H1 (cell line): ENCODE results near the gene KDM1A. TPM values are rescaled to one million over a fixed set of nuclear protein-coding genes. Genes with fewer than 3 reads are reported as not detected.

Experiments
- CTCF ChIA-PET: fragments of 300-600 bp; sonication (Branson Sonifier 250); formaldehyde crosslinking; loops from one replicate; lab custom pipeline; 2021; ENCODE audit not compliant: partially characterized antibody; lab: Charles Lee
- POLR2A ChIA-PET: fragments of 300-600 bp; sonication (Branson Sonifier 250); formaldehyde crosslinking; loops from one replicate; lab custom pipeline; 2021; ENCODE audit warnings: inconsistent platforms; ENCODE audit not compliant: partially characterized antibody; lab: Charles Lee
- DNase-seq, 2 experiments: peaks; one replicate each; pipeline versions ENCODE4 v3.0.0 to v3.0.0-alpha.2; 2010 to 2022; ENCODE audit warnings: low spot score in 2 of 2, low read depth in 1 of 2, mixed read lengths in 1 of 2
- FAIRE-seq: peaks from 2 replicates; lab custom pipeline; 2011; peaks lifted over from hg19 to GRCh38; lab: Jason Lieb, UNC
- H2AFZ ChIP-seq: 2 replicates; pipeline ENCODE4 v1.8.1; 2012; ENCODE audit warnings: low read length, inconsistent platforms
- H2AK5ac ChIP-seq: 2 replicates; pipeline ENCODE4 v1.6.1; 2013; ENCODE audit warnings: low read depth, low read length
- H2BK120ac ChIP-seq: replicated peaks from 2 replicates; pipeline ENCODE3; 2013; ENCODE audit warnings: low read depth, low read length, inconsistent platforms
- H2BK12ac ChIP-seq: 2 replicates; pipeline ENCODE4 v1.6.1; 2013; ENCODE audit warnings: low read depth, low read length
- H2BK15ac ChIP-seq: 2 replicates; pipeline ENCODE4 v1.6.1; 2013; ENCODE audit warnings: low read length
- H2BK20ac ChIP-seq: 2 replicates; pipeline ENCODE4 v1.6.1; 2013; ENCODE audit warnings: low read length
- H2BK5ac ChIP-seq: 2 replicates; pipeline ENCODE4 v1.6.1; 2013; ENCODE audit warnings: low read depth, low read length
- H3K14ac ChIP-seq: 2 replicates; pipeline ENCODE4 v1.6.1; 2013; ENCODE audit warnings: inconsistent platforms; ENCODE audit not compliant: insufficient read length
- H3K18ac ChIP-seq: 2 replicates; pipeline ENCODE4 v1.6.1; 2013; ENCODE audit warnings: low read length; ENCODE audit errors: extremely low read depth
- H3K23ac ChIP-seq: 2 replicates; pipeline ENCODE4 v1.6.1; 2013; ENCODE audit warnings: inconsistent platforms; ENCODE audit not compliant: insufficient read length
- H3K23me2 ChIP-seq: 2 replicates; pipeline ENCODE4 v1.6.1; 2013; ENCODE audit warnings: low read depth, low read length
- H3K27ac ChIP-seq: 2 replicates; pipeline ENCODE4 v1.6.1; 2011; ENCODE audit warnings: low read depth, low read length, inconsistent platforms
- H3K27me3 ChIP-seq, 4 experiments: replicated peaks in 1 of 4; 1 replicate in 1 of 4; 2 replicates in 3 of 4; pipeline versions ENCODE4 v1.6.1 to v1.8.1; 2011 to 2013; ENCODE audit warnings: low read length in 3 of 4, mild to moderate bottlenecking in 3 of 4, inconsistent platforms in 2 of 4, mixed read lengths in 2 of 4, moderate library complexity in 1 of 4; ENCODE audit not compliant: control insufficient read depth in 3 of 4, insufficient read depth in 3 of 4; ENCODE audit errors: extremely low read depth in 1 of 4
- H3K36me3 ChIP-seq, 4 experiments: 2 replicates each; pipeline versions ENCODE4 v1.6.1 to v1.8.1; 2011 to 2013; ENCODE audit warnings: mild to moderate bottlenecking in 4 of 4, low read length in 3 of 4, moderate library complexity in 2 of 4, control low read depth in 1 of 4, inconsistent platforms in 1 of 4; ENCODE audit not compliant: insufficient read depth in 4 of 4, control insufficient read depth in 2 of 4
- H3K4ac ChIP-seq: replicated peaks from 2 replicates; pipeline ENCODE3; 2013; ENCODE audit warnings: low read length, low read depth, mixed read lengths, inconsistent platforms; ENCODE audit not compliant: insufficient read length
- H3K4me1 ChIP-seq, 4 experiments: replicated peaks in 1 of 4; 1 replicate in 1 of 4; 2 replicates in 3 of 4; pipeline versions ENCODE4 v1.6.1 to v1.8.1; 2011 to 2013; ENCODE audit warnings: low read length in 3 of 4, inconsistent platforms in 2 of 4, mixed read lengths in 1 of 4; ENCODE audit not compliant: insufficient read depth in 4 of 4, control insufficient read depth in 3 of 4
- H3K4me2 ChIP-seq, 2 experiments: 2 replicates each; pipeline versions ENCODE4 v1.6.1 to v1.8.1; 2011 to 2013; ENCODE audit warnings: low read depth in 2 of 2, low read length in 2 of 2, control low read depth in 1 of 2, inconsistent platforms in 1 of 2, mild to moderate bottlenecking in 1 of 2; ENCODE audit not compliant: insufficient read depth in 1 of 2
- H3K4me3 ChIP-seq, 4 experiments: fragments of 200-600, 300-600 bp in 1 of 4; sonication (generic), shearing (Covaris generic), sonication (Bioruptor Twin) in 1 of 4; 2 replicates each; pipeline versions ENCODE4 v1.5.1 to v1.8.1; 2011 to 2016; ENCODE audit warnings: low read length in 4 of 4, low read depth in 3 of 4, control low read depth in 2 of 4, inconsistent platforms in 2 of 4, mild to moderate bottlenecking in 2 of 4, mixed read lengths in 1 of 4, moderate library complexity in 1 of 4; ENCODE audit not compliant: insufficient read depth in 2 of 4; ENCODE audit errors: extremely low read depth in 1 of 4
- H3K56ac ChIP-seq: replicated peaks from 2 replicates; pipeline ENCODE3; 2013; ENCODE audit warnings: low read depth, mild to moderate bottlenecking, mixed read lengths, low read length, inconsistent platforms; ENCODE audit not compliant: insufficient read length
- H3K79me1 ChIP-seq: 2 replicates; pipeline ENCODE4 v1.6.1; 2013; ENCODE audit warnings: low read depth, low read length, control low read depth
- H3K79me2 ChIP-seq, 2 experiments: 2 replicates each; pipeline versions ENCODE4 v1.6.1 to v1.8.1; 2012 to 2013; ENCODE audit warnings: low read length in 2 of 2, mild to moderate bottlenecking in 2 of 2, inconsistent platforms in 1 of 2; ENCODE audit not compliant: insufficient read depth in 2 of 2, control insufficient read depth in 1 of 2
- H3K9ac ChIP-seq, 4 experiments: replicated peaks in 1 of 4; 1 replicate in 1 of 4; 2 replicates in 3 of 4; pipeline versions ENCODE4 v1.6.1 to v1.8.1; 2011 to 2013; ENCODE audit warnings: low read depth in 3 of 4, low read length in 3 of 4, control low read depth in 2 of 4, mild to moderate bottlenecking in 2 of 4, moderate library complexity in 2 of 4, inconsistent platforms in 1 of 4; ENCODE audit errors: extremely low read depth in 1 of 4
- H3K9me3 ChIP-seq, 2 experiments: 2 replicates each; pipeline versions ENCODE4 v1.6.1 to v1.8.1; 2012 to 2013; ENCODE audit warnings: mild to moderate bottlenecking in 2 of 2, moderate library complexity in 2 of 2, control low read depth in 1 of 2, inconsistent platforms in 1 of 2, low read depth in 1 of 2, low read length in 1 of 2, mixed read lengths in 1 of 2; ENCODE audit not compliant: insufficient read depth in 2 of 2
- H4K20me1 ChIP-seq, 2 experiments: replicated peaks in 1 of 2; 2 replicates each; pipeline versions ENCODE3 to v1.8.1; 2011 to 2013; ENCODE audit warnings: inconsistent platforms in 2 of 2, low read length in 2 of 2, mild to moderate bottlenecking in 1 of 2; ENCODE audit not compliant: insufficient read depth in 2 of 2, control insufficient read depth in 1 of 2
- H4K5ac ChIP-seq: 2 replicates; pipeline ENCODE4 v1.6.1; 2013; ENCODE audit warnings: low read length, low read depth, mixed read lengths, inconsistent platforms; ENCODE audit not compliant: insufficient read length
- H4K8ac ChIP-seq: 2 replicates; pipeline ENCODE4 v1.8.0; 2013; ENCODE audit warnings: mild to moderate bottlenecking, moderate library complexity, low read length, inconsistent platforms; ENCODE audit not compliant: insufficient read depth; ENCODE audit errors: extremely low read depth
- H4K91ac ChIP-seq: replicated peaks from 2 replicates; pipeline ENCODE3; 2013; ENCODE audit warnings: low read length, mixed read lengths, inconsistent platforms; ENCODE audit not compliant: insufficient read length
- EP300 ChIP-seq, 2 experiments: IDR thresholded peaks; 1 replicate in 1 of 2; 2 replicates in 1 of 2; pipeline ENCODE4 v1.6.1; 2011 to 2012; ENCODE audit warnings: low read depth in 2 of 2, low read length in 2 of 2, mild to moderate bottlenecking in 2 of 2, borderline replicate concordance in 1 of 2, inconsistent platforms in 1 of 2, moderate library complexity in 1 of 2
- TEAD4 ChIP-seq: IDR thresholded peaks from 2 replicates; pipeline ENCODE4 v1.6.1; 2012; ENCODE audit warnings: low read depth, low read length, inconsistent platforms, mixed read lengths
- WGBS, 2 experiments: shearing (Covaris generic) in 1 of 2; methylation state at CpG; one replicate each; pipeline versions ENCODE4 v1.1.6 to v1.1.7; 2013 to 2015; ENCODE audit warnings: low lambda C conversion rate in 2 of 2, mixed read lengths in 2 of 2, inconsistent platforms in 1 of 2, low coverage in 1 of 2, missing lambda C conversion rate in 1 of 2; ENCODE audit not compliant: insufficient replicate concordance in 2 of 2, insufficient coverage in 1 of 2, insufficient read length in 1 of 2; ENCODE audit errors: extremely low coverage in 1 of 2, missing lambda C conversion rate in 1 of 2; 5-methylcytosine and 5-hydroxymethylcytosine counted together
- polyA plus RNA-seq, 7 experiments: library from polyadenylated mRNA; depleted of rRNA in 3 of 7; stranded (reverse) in 5 of 7; unstranded in 2 of 7; fragments of >200 nt in 5 of 7; fragments of 200-250 nt in 2 of 7; gene quantifications; 1 replicate in 5 of 7; 2 replicates in 1 of 7; 4 replicates in 1 of 7; pipeline versions ENCODE4 v1.2.1 to v1.2.3, GENCODE V29; 2011 to 2013; ENCODE audit warnings: missing spikeins in 2 of 7, mixed read lengths in 2 of 7
- total RNA-seq: library from RNA; stranded (reverse); fragmentation: NEBNext Ultra II Directional; extraction: Animal tissue kit (Norgen Biotek cat#: 25700); gene quantifications from 2 replicates; pipeline ENCODE4 v1.2.1, GENCODE V29; 2021

Gene KDM1A
- total and polyA plus RNA-seq, 2 of the 8 experiments (the other 6 are each of a cell fraction or from before 2014, with no cell fraction given), result 216 to 275 TPM

DNA sequence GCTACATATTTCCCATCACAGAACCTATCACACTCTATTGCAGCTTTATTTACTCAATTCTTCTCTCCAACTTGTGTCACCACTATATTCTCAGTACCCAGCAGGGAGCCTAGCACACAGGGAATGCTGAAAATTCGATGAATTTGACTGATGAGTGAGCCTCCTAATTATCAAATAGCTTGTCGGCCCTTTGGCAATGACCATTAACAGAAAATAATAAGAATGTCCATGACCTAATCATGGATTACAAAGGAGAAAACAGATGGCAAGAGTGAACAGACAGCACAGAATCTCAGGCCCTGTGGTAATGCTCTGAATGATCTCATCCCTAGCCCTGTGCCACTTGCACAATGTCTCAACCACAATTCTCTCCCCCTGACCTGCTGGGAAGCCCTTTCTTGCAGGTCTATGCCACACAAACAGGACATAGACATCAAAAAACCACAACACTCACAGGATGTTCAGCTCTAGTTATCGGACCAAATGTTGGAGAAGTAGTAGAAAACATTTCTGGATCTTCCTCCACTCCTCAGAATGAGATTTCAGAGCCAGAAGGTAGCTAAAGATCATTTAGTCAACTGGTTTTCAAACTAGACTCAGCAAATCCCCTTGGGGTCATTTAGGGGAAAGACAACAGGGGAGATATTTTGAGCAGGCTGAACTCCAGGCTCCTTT is 80.9 kb downstream of the KDM1A start:
- H3K4me2 ChIP-seq, result no peak overlapping the region
- H2AFZ ChIP-seq, result no peak overlapping the region
- no peak overlapping the region for H2BK12ac ChIP-seq
- H3K56ac ChIP-seq, result no peak overlapping the region
- no peaks in the 10 kb centered on the region; the same call in 1 of the 2 replicates for H3K23me2 ChIP-seq
- H3K4me1 ChIP-seq, result peaks cover 0 to 5% (median 1%) of the 10 kb centered on the region in 4 experiments; a peak in 2 of 7 replicates
- no peak overlapping the region for H3K4me3 ChIP-seq
- H3K14ac ChIP-seq, result no peak overlapping the region
- H3K79me1 ChIP-seq, result 0 out of 2 replicates have a peak, but pooled peaks cover 4% of the 10 kb centered on the region
- H4K8ac ChIP-seq, result no peak overlapping the region
- FAIRE-seq, result no peak
- H4K20me1 ChIP-seq, result peaks cover 5 to 9% of the 10 kb centered on the region in 2 experiments
- no peak overlapping the region; a peak in 2 of 7 replicates for H3K9ac ChIP-seq
- POLR2A ChIA-PET, result interaction anchor here (2.8 to 3.1 kb wide), 3 partner anchors 10 to 85 kb away, joined by 11 to 19 read pairs (median 17); partner anchors contain the start of gene LUZP1
- CTCF ChIA-PET, result interaction anchor here (0.6 to 27.1 kb wide), 28 partner anchors 8 to 395 kb away, joined by 3 to 705 read pairs (median 5); partner anchors contain the start of gene LUZP1
- H2BK20ac ChIP-seq, result no peak overlapping the region
- H3K79me2 ChIP-seq, result peaks cover 4 to 25% of the 10 kb centered on the region in 2 experiments; a peak in 3 of 4 replicates
- H2AK5ac ChIP-seq, result no peak overlapping the region
- H3K9me3 ChIP-seq, result no peaks in the 10 kb centered on the region
- no peaks in the 10 kb centered on the region for H3K27me3 ChIP-seq
- no peak overlapping the region for H2BK5ac ChIP-seq
- H2BK15ac ChIP-seq, result 0 out of 2 replicates have a peak overlapping the region, but pooled peaks have one; percentile 18
- no peak overlapping the region for H3K18ac ChIP-seq
- WGBS, 2 experiments, result 69% methylated on average over 3 of the region's 3 CpGs; no CpG with 5 or more reads in 1 of the 2 experiments
- no peak overlapping the region for H4K91ac ChIP-seq
- H3K4ac ChIP-seq, result no peak overlapping the region
- no peak overlapping the region for H3K23ac ChIP-seq
- H2BK120ac ChIP-seq, result no peak overlapping the region
- H3K36me3 ChIP-seq, result no peaks in the 10 kb centered on the region; a peak in 2 of 8 replicates
- DNase-seq, result no peak
- no peak overlapping the region for H3K27ac ChIP-seq
- no peak overlapping the region for H4K5ac ChIP-seq
- TF ChIP-seq TEAD4, result peak; percentile 44; the same call in 1 of the 2 replicates
- TF ChIP-seq EP300 (IDR thresholded peaks at IDR 0.05; ENCODE audit: borderline replicate concordance in 1 of 2, low read depth in 2 of 2, low read length in 2 of 2), result no peak
